ENCODE data around the gene CAMSAP3. TPM values are rescaled to one million over a fixed set of nuclear protein-coding genes. Genes with fewer than 3 reads are reported as not detected.

CAMSAP3 gene
- total RNA-seq, 1 donor = not detected

- DNase-seq (ENCODE audit: low read depth) = no peak
- H3K4me3 ChIP-seq (ENCODE audit: low read depth, low read length) = no peak overlapping the region
- no peak for TF ChIP-seq CTCF (IDR thresholded peaks at IDR 0.05; ENCODE audit: insufficient read depth, low read length)
Measured at GRCh38 chr19:7650148-7650547, 54.5 kb downstream of the CAMSAP3 start.

GRCh38 chr19:7652061-7652641 is 56.5 kb downstream of the CAMSAP3 start:
- TF ChIP-seq CTCF (IDR thresholded peaks at IDR 0.05; ENCODE audit: insufficient read depth, low read length) = peak; percentile 98
- H3K4me3 ChIP-seq (ENCODE audit: low read depth, low read length) = peak overlapping the region; percentile 50
- DNase-seq (ENCODE audit: low read depth) = peak; percentile 70

GRCh38 chr19:7654401-7654800 is 58.7 kb downstream of the CAMSAP3 start:
- no peak overlapping the region for H3K4me3 ChIP-seq (ENCODE audit: low read depth, low read length)
- no peak for TF ChIP-seq CTCF (IDR thresholded peaks at IDR 0.05; ENCODE audit: insufficient read depth, low read length)
- DNase-seq (ENCODE audit: low read depth) = peak; percentile 19

GRCh38 chr19:7655581-7655980 is 59.9 kb downstream of the CAMSAP3 start:
- H3K4me3 ChIP-seq (ENCODE audit: low read depth, low read length) = no peak overlapping the region
- TF ChIP-seq CTCF (IDR thresholded peaks at IDR 0.05; ENCODE audit: insufficient read depth, low read length) = no peak
- no peak for DNase-seq (ENCODE audit: low read depth)

- no peak overlapping the region for H3K4me3 ChIP-seq (ENCODE audit: low read depth, low read length)
- no peak for DNase-seq (ENCODE audit: low read depth)
- no peak for TF ChIP-seq CTCF (IDR thresholded peaks at IDR 0.05; ENCODE audit: insufficient read depth, low read length)
Measured at GRCh38 chr19:7657131-7657751, 61.6 kb downstream of the CAMSAP3 start.

- no peak overlapping the region for H3K4me3 ChIP-seq (ENCODE audit: low read depth, low read length)
- no peak for TF ChIP-seq CTCF (IDR thresholded peaks at IDR 0.05; ENCODE audit: insufficient read depth, low read length)
- no peak for DNase-seq (ENCODE audit: low read depth)
Measured at GRCh38 chr19:7658219-7658686, 62.6 kb downstream of the CAMSAP3 start.

All from fibroblast of the aortic adventitia (primary cell).